ENCODE results near the gene IQCM.

DNA sequence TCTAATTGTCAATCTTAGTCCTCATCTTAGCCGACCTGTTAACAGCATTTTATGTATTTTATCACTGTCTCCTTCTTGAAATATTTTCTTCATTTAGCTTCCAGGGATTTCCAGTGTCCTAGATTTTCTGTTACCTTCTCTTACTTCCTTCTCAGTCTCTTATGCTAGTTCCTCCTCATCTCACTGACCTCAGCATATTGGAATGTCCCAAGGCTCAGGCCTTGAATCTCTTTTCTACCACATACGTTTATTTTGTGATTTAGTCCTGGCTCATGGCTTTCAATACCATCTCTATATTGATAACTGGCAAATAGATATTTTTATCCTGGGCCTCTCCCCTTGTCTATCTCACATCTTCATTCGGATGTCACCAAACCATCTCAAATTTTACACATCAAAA lies 61.1 kb downstream of the IQCM start:
- TF ChIP-seq TAF1 (IDR thresholded peaks at IDR 0.05; ENCODE audit: low read depth, low read length) (no peak), POLR2A (IDR thresholded peaks at IDR 0.05; ENCODE audit: low read depth, low read length) (no peak)
